Smooth muscle cell (in vitro differentiated cells): ENCODE results near the gene BTG3. TPM values are rescaled to one million over a fixed set of nuclear protein-coding genes. Genes with fewer than 3 reads are reported as not detected.

Experiments used
- DNase-seq: peaks from one replicate; lab custom pipeline; 2025; ENCODE audit not compliant: unreplicated experiment; lab: John Stamatoyannopoulos, UW
- H2AFZ ChIP-seq: fragments of 200-600 bp; sonication (generic); 2 replicates; pipeline ENCODE4 v1.6.0; 2016; ENCODE audit warnings: antibody characterized with exemption, low read depth, mild to moderate bottlenecking
- H3F3A ChIP-seq: fragments of 200-600 bp; sonication (generic); 2 replicates; pipeline ENCODE4 v1.6.0; 2017; ENCODE audit warnings: antibody characterized with exemption, low read depth
- H3K27ac ChIP-seq: fragments of 200-600 bp; sonication (generic); 2 replicates; pipeline ENCODE4 v1.5.1; 2016; ENCODE audit warnings: low read depth, mild to moderate bottlenecking
- H3K27me3 ChIP-seq: fragments of 200-600 bp; sonication (generic); 2 replicates; pipeline ENCODE4 v1.6.1; 2016; ENCODE audit warnings: low read depth, mild to moderate bottlenecking
- H3K36me3 ChIP-seq: fragments of 200-600 bp; sonication (generic); 2 replicates; pipeline ENCODE4 v1.5.1; 2016; ENCODE audit warnings: low read depth
- H3K4me1 ChIP-seq: fragments of 200-600 bp; sonication (generic); 2 replicates; pipeline ENCODE4 v1.5.1; 2016; ENCODE audit warnings: low read depth
- H3K4me2 ChIP-seq: fragments of 200-600 bp; sonication (generic); 2 replicates; pipeline ENCODE4 v1.6.0; 2016; ENCODE audit warnings: mild to moderate bottlenecking
- H3K4me3 ChIP-seq: fragments of 200-600 bp; sonication (generic); 2 replicates; pipeline ENCODE4 v1.5.1; 2016; ENCODE audit warnings: mild to moderate bottlenecking
- H3K79me2 ChIP-seq: fragments of 200-600 bp; sonication (generic); 2 replicates; pipeline ENCODE4 v1.6.0; 2016; ENCODE audit warnings: low read depth, mild to moderate bottlenecking
- H3K9ac ChIP-seq: fragments of 200-600 bp; sonication (generic); 2 replicates; pipeline ENCODE4 v1.6.0; 2016; ENCODE audit warnings: low read depth
- H3K9me3 ChIP-seq: fragments of 200-600 bp; sonication (generic); replicated peaks from 2 replicates; pipeline ENCODE4 v1.5.1; 2016; ENCODE audit warnings: low read depth
- H4K20me1 ChIP-seq: fragments of 200-600 bp; sonication (generic); 2 replicates; pipeline ENCODE4 v1.6.0; 2016; ENCODE audit warnings: low read depth
- WGBS: methylation state at CpG from one replicate; pipeline ENCODE4 v1.1.7; 2016; ENCODE audit warnings: low lambda C conversion rate; 5-methylcytosine and 5-hydroxymethylcytosine counted together
- polyA plus RNA-seq: library from polyadenylated mRNA; unstranded; fragments of >200 nt; fragmentation: Nextera tagmentation; extraction: Ambion mirVana; gene quantifications from 2 replicates; pipeline ENCODE4 v1.2.1, GENCODE V29; 2016
- total RNA-seq: library from RNA; depleted of rRNA; stranded (reverse); fragments of >200 nt; gene quantifications from 2 replicates; pipeline ENCODE4 v1.2.3, GENCODE V29; 2014
- TF ChIP-seq, protein P1 (sequence below): fragments of 200-600 bp; sonication (generic); IDR thresholded peaks from 2 replicates; pipeline ENCODE4 v1.5.1; 2017; ENCODE audit warnings: borderline replicate concordance, mild to moderate bottlenecking, antibody characterized with exemption; ENCODE audit not compliant: insufficient read depth, poor library complexity, severe bottlenecking

The BTG3 gene
- total and polyA plus RNA-seq, 2 experiments from 2014 or later = 103 to 119 TPM

DNA sequence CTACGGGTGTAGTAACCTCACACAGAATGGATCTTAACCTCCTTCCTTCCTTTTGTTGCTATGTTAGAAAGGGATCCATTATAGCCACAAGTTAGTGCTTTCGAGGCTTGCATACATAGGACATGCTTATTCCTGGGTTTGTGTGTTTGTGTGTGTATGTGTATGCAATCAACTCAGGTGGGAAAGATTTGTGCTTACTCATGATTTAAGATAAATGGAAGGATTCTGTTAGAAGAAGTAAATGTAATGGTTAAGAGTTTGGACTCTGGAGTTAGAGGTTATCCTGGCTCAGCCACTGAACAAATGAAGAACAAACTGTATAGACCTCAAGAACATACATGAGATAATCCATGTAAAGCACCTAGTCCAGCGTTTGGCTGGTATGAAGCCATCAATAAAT lies 28.8 kb downstream of the BTG3 start:
- no peak overlapping the region for H2AFZ ChIP-seq
- no peaks in the 10 kb centered on the region for H3K36me3 ChIP-seq
- 93% methylated on average over 3 of the region's 3 CpGs for WGBS
- H3K9ac ChIP-seq = no peak overlapping the region
- H3K4me2 ChIP-seq = no peak overlapping the region
- DNase-seq = no peak
- no peaks in the 10 kb centered on the region for H3F3A ChIP-seq
- H3K9me3 ChIP-seq = no peaks in the 10 kb centered on the region
- no peak overlapping the region for H3K27ac ChIP-seq
- no peaks in the 10 kb centered on the region for H3K79me2 ChIP-seq
- H3K4me1 ChIP-seq = no peaks in the 10 kb centered on the region
- TF ChIP-seq, protein P1, sequence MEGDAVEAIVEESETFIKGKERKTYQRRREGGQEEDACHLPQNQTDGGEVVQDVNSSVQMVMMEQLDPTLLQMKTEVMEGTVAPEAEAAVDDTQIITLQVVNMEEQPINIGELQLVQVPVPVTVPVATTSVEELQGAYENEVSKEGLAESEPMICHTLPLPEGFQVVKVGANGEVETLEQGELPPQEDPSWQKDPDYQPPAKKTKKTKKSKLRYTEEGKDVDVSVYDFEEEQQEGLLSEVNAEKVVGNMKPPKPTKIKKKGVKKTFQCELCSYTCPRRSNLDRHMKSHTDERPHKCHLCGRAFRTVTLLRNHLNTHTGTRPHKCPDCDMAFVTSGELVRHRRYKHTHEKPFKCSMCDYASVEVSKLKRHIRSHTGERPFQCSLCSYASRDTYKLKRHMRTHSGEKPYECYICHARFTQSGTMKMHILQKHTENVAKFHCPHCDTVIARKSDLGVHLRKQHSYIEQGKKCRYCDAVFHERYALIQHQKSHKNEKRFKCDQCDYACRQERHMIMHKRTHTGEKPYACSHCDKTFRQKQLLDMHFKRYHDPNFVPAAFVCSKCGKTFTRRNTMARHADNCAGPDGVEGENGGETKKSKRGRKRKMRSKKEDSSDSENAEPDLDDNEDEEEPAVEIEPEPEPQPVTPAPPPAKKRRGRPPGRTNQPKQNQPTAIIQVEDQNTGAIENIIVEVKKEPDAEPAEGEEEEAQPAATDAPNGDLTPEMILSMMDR = no peak
- no peaks in the 10 kb centered on the region for H4K20me1 ChIP-seq
- H3K27me3 ChIP-seq = no peaks in the 10 kb centered on the region
- H3K4me3 ChIP-seq = no peak overlapping the region

DNA sequence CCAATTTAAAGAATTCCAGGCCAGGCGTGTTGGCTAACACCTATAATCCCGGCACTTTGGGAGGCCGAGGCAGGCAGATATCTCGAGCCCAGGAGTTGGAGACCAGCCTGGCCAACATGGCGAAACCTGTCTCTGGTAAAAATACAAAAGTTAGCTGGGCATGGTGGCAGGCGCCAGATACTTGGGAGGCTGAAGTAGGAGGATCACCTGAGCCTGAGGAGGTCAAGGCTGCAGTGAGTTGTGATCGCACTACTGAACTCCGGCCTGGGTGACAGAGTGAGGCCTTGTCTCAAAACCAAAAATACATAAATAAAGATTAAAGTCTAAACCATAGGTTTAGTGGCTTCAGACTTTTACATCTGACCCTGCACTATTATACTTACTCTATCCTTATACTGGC lies 32.4 kb downstream of the BTG3 start:
- no peaks in the 10 kb centered on the region for H3K27me3 ChIP-seq
- no peak overlapping the region for H3K4me2 ChIP-seq
- no peak for DNase-seq
- no peak overlapping the region for H3K4me3 ChIP-seq
- H4K20me1 ChIP-seq = no peaks in the 10 kb centered on the region
- 98% methylated on average over 8 of the region's 8 CpGs for WGBS
- no peaks in the 10 kb centered on the region for H3K9me3 ChIP-seq
- no peaks in the 10 kb centered on the region for H3F3A ChIP-seq
- TF ChIP-seq, protein P1 = no peak
- no peaks in the 10 kb centered on the region for H3K79me2 ChIP-seq
- H3K9ac ChIP-seq = no peak overlapping the region
- no peak overlapping the region for H2AFZ ChIP-seq
- no peaks in the 10 kb centered on the region for H3K36me3 ChIP-seq
- no peak overlapping the region for H3K27ac ChIP-seq
- H3K4me1 ChIP-seq = no peaks in the 10 kb centered on the region

DNA sequence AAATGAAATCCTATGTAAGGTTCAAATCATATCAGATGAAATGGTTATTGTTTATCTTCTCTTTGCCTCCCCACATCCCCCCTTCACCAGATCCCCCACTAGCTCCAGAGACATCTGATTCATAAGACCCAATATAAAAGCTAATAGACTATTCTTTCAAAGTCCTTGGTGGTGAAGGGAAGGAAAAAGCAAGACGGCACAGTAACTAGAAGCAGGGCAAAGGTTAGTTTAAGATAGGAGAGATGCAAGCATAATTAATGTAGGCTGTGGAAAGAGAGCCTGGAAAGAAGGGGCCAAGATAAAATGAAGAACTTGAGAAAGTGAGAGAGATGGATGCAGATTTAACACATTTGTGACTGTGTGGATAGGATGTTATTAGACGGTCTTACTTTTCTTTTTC lies 33.8 kb downstream of the BTG3 start:
- WGBS = 90% methylated on average over 2 of the region's 2 CpGs
- Histone ChIP-seq H3K27ac (no peak overlapping the region), H3K79me2 (no peaks in the 10 kb centered on the region), H3K9ac (no peak overlapping the region), H3K4me1 (no peaks in the 10 kb centered on the region), H3K4me3 (no peak overlapping the region), H3K27me3 (no peaks in the 10 kb centered on the region), H3K4me2 (no peak overlapping the region), H4K20me1 (no peaks in the 10 kb centered on the region), H3F3A (no peaks in the 10 kb centered on the region), H2AFZ (no peak overlapping the region), H3K36me3 (no peaks in the 10 kb centered on the region), H3K9me3 (no peaks in the 10 kb centered on the region)
- no peak for DNase-seq
- TF ChIP-seq, protein P1 = no peak

DNA sequence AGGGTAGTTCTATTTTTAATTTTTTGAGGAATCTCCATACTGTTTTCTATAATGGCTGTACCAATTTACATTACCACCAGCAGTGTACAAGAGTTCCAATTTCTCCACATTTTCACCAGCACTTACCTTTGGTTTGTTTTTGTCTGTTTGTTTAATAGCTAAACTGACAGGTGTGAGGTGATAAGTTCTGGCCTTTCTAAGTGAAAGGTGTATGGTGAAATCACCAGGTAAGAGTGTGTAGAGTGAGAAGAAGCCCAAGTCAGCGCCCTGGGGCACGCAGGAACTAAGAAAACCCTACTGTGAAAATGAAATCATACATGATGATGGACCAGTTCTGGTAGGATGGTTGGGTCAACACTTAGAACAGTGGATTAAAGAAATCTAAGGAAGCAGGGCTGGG lies 34.5 kb downstream of the BTG3 start:
- Histone ChIP-seq H3K27ac (no peak overlapping the region), H3K79me2 (no peaks in the 10 kb centered on the region), H3K4me3 (no peak overlapping the region), H4K20me1 (no peaks in the 10 kb centered on the region), H3F3A (no peaks in the 10 kb centered on the region), H3K27me3 (no peaks in the 10 kb centered on the region), H2AFZ (no peak overlapping the region), H3K4me2 (no peak overlapping the region), H3K4me1 (no peaks in the 10 kb centered on the region), H3K9me3 (no peaks in the 10 kb centered on the region), H3K36me3 (no peaks in the 10 kb centered on the region), H3K9ac (no peak overlapping the region)
- TF ChIP-seq, protein P1 = no peak
- WGBS = 100% methylated on average over 2 of the region's 2 CpGs
- DNase-seq = no peak
